HEK293 (cell line): Measurements from ENCODE around the gene GRIK4.

ENCODE experiments used
- CTCF ChIA-PET: fragments of 350-600 bp; formaldehyde crosslinking; extraction: SDS; loops from one replicate; lab custom pipeline; 2021; ENCODE audit warnings: antibody characterized with exemption; lab: Yijun Ruan, JAX
- POLR2A ChIA-PET: fragments of 300-600 bp; formaldehyde crosslinking; extraction: SDS; loops from one replicate; lab custom pipeline; 2020; ENCODE audit warnings: antibody characterized with exemption, inconsistent platforms; lab: Yijun Ruan, JAX
- H3K27ac ChIP-seq: fragments of 200-500 bp; sonication (Bioruptor generic); 2 replicates; pipeline ENCODE4 v1.5.1; 2014; ENCODE audit warnings: low read depth, low read length, control low read depth, inconsistent platforms; ENCODE audit errors: extremely low read depth
- H3K36me3 ChIP-seq, 2 experiments: fragments of 200-500 bp in 1 of 2; sonication (Bioruptor generic) in 1 of 2; 1 replicate in 1 of 2; 2 replicates in 1 of 2; pipeline ENCODE4 v1.5.1; 2014 to 2017; ENCODE audit warnings: inconsistent platforms in 2 of 2, low read length in 2 of 2; ENCODE audit not compliant: control insufficient read depth in 2 of 2, insufficient read depth in 1 of 2
- H3K4me1 ChIP-seq: fragments of 200-500 bp; sonication (Bioruptor generic); 2 replicates; pipeline ENCODE4 v1.5.1; 2014; ENCODE audit warnings: mild to moderate bottlenecking, low read length, inconsistent platforms; ENCODE audit not compliant: control insufficient read depth, insufficient read depth
- H3K4me3 ChIP-seq: 2 replicates; pipeline ENCODE4 v1.5.1; 2011; ENCODE audit warnings: low read depth, mild to moderate bottlenecking, control low read depth, low read length, moderate library complexity
- H3K9me3 ChIP-seq: fragments of 200-500 bp; sonication (Bioruptor generic); 2 replicates; pipeline ENCODE4 v1.5.1; 2014; ENCODE audit warnings: low read depth, low read length, inconsistent platforms; ENCODE audit not compliant: control insufficient read depth, insufficient read depth
- BCL11B ChIP-seq: fragments of 450-650 bp; formaldehyde crosslinking; IDR thresholded peaks from 2 replicates; pipeline ENCODE4 v1.5.1; 2016; ENCODE audit warnings: low read depth, missing biosample characterization, missing genetic modification characterization
- EGR2 ChIP-seq: fragments of 450-650 bp; formaldehyde crosslinking; IDR thresholded peaks from 2 replicates; pipeline ENCODE4 v1.5.1; 2016; ENCODE audit warnings: low read depth, missing biosample characterization, missing genetic modification characterization
- GLI2 ChIP-seq: fragments of 450-650 bp; formaldehyde crosslinking; IDR thresholded peaks from 2 replicates; pipeline ENCODE4; 2017; ENCODE audit warnings: missing biosample characterization, missing genetic modification characterization, low read depth, borderline replicate concordance
- IKZF3 ChIP-seq: fragments of 450-650 bp; IDR thresholded peaks from 2 replicates; pipeline ENCODE4 v1.5.0; 2018; ENCODE audit warnings: missing biosample characterization, mild to moderate bottlenecking, missing genetic modification characterization, moderate library complexity
- KLF1 ChIP-seq: fragments of 450-650 bp; formaldehyde crosslinking; IDR thresholded peaks from 2 replicates; pipeline ENCODE4 v1.5.1; 2016; ENCODE audit warnings: missing biosample characterization, missing genetic modification characterization
- MYNN ChIP-seq: fragments of 450-650 bp; formaldehyde crosslinking; IDR thresholded peaks from 2 replicates; pipeline ENCODE4 v1.5.1; 2016; ENCODE audit warnings: missing biosample characterization, missing genetic modification characterization, borderline replicate concordance
- PBX3 ChIP-seq: sonication (generic); formaldehyde crosslinking; IDR thresholded peaks from 2 replicates; pipeline ENCODE4 v1.8.1; 2022; ENCODE audit warnings: mild to moderate bottlenecking, moderate library complexity, missing genetic modification reagents
- SCRT2 ChIP-seq: fragments of 450-650 bp; formaldehyde crosslinking; IDR thresholded peaks from 2 replicates; pipeline ENCODE4 v1.5.1; 2016; ENCODE audit warnings: missing biosample characterization, missing genetic modification characterization
- SETDB1 ChIP-seq: IDR thresholded peaks from one replicate; pipeline ENCODE4 v1.6.1; 2017; ENCODE audit warnings: mild to moderate bottlenecking, low read length, moderate library complexity, mixed read lengths; ENCODE audit not compliant: insufficient read length
- ZBTB20 ChIP-seq: fragments of 450-650 bp; formaldehyde crosslinking; IDR thresholded peaks from 2 replicates; pipeline ENCODE4 v1.5.1; 2016; ENCODE audit warnings: missing biosample characterization, missing genetic modification characterization
- ZBTB21 ChIP-seq: fragments of 450-650 bp; formaldehyde crosslinking; IDR thresholded peaks from 2 replicates; pipeline ENCODE4 v1.5.1; 2017; ENCODE audit warnings: missing biosample characterization, missing genetic modification characterization
- ZBTB7A ChIP-seq: fragments of 450-650 bp; formaldehyde crosslinking; IDR thresholded peaks from 2 replicates; pipeline ENCODE4 v1.5.1; 2016; ENCODE audit warnings: low read depth, missing biosample characterization, missing genetic modification characterization
- ZFP37 ChIP-seq: fragments of 450-650 bp; formaldehyde crosslinking; IDR thresholded peaks from 2 replicates; pipeline ENCODE4 v1.5.1; 2016; ENCODE audit warnings: missing biosample characterization, missing genetic modification characterization
- ZNF132 ChIP-seq: fragments of 450-650 bp; formaldehyde crosslinking; IDR thresholded peaks from 2 replicates; pipeline ENCODE4 v1.5.1; 2017; ENCODE audit warnings: missing biosample characterization, missing genetic modification characterization, borderline replicate concordance
- ZNF140 ChIP-seq: fragments of 450-650 bp; formaldehyde crosslinking; IDR thresholded peaks from 2 replicates; pipeline ENCODE4 v1.5.1; 2016; ENCODE audit warnings: missing biosample characterization, missing genetic modification characterization
- ZNF221 ChIP-seq: fragments of 450-650 bp; formaldehyde crosslinking; IDR thresholded peaks from 2 replicates; pipeline ENCODE4 v1.5.1; 2017; ENCODE audit warnings: missing biosample characterization, missing genetic modification characterization, borderline replicate concordance
- ZNF248 ChIP-seq: fragments of 450-650 bp; formaldehyde crosslinking; IDR thresholded peaks from 2 replicates; pipeline ENCODE4 v1.5.1; 2017; ENCODE audit warnings: missing biosample characterization, missing genetic modification characterization
- ZNF544 ChIP-seq: fragments of 450-650 bp; formaldehyde crosslinking; IDR thresholded peaks from 2 replicates; pipeline ENCODE4 v1.5.0; 2017; ENCODE audit warnings: missing biosample characterization, missing genetic modification characterization
- ZNF654 ChIP-seq: fragments of 450-650 bp; formaldehyde crosslinking; IDR thresholded peaks from 2 replicates; pipeline ENCODE4 v1.5.1; 2016; ENCODE audit warnings: low read depth, missing biosample characterization, missing genetic modification characterization
- ZNF660 ChIP-seq: fragments of 450-650 bp; IDR thresholded peaks from 2 replicates; pipeline ENCODE4 v1.5.1; 2018; ENCODE audit warnings: missing biosample characterization, mild to moderate bottlenecking, missing genetic modification characterization
- TF ChIP-seq, protein P1 (sequence below): fragments of 450-650 bp; formaldehyde crosslinking; IDR thresholded peaks from 2 replicates; pipeline ENCODE4 v1.5.1; 2016; ENCODE audit warnings: missing biosample characterization, missing genetic modification characterization
- TF ChIP-seq, protein P2 (sequence below): fragments of 450-650 bp; formaldehyde crosslinking; IDR thresholded peaks from 2 replicates; pipeline ENCODE4 v1.5.1; 2016; ENCODE audit warnings: missing biosample characterization, missing genetic modification characterization, borderline replicate concordance
- TF ChIP-seq, protein P3 (sequence below): fragments of 450-650 bp; formaldehyde crosslinking; IDR thresholded peaks from 2 replicates; pipeline ENCODE4 v1.5.1; 2016; ENCODE audit warnings: missing biosample characterization, missing genetic modification characterization

GRIK4 gene

GRCh38 chr11:120830085-120830620, 318.6 kb downstream of the GRIK4 start:
- POLR2A ChIA-PET = interaction anchor here (0.7 kb wide), 1 partner anchor 83 kb away, joined by 4 read pairs; no protein-coding TSS in a partner anchor
- H3K4me3 ChIP-seq = no peak overlapping the region
- H3K9me3 ChIP-seq = no peaks in the 10 kb centered on the region
- no peak for TF ChIP-seq GLI2 (tag by site-specific recombination)
- no peak for TF ChIP-seq SETDB1
- TF ChIP-seq ZNF248 (tag by site-specific recombination) = no peak
- no peak for TF ChIP-seq ZNF544
- TF ChIP-seq ZNF654 (tag by site-specific recombination) = no peak
- no peak for TF ChIP-seq PBX3
- no peak for TF ChIP-seq ZNF132
- no peak for TF ChIP-seq ZNF660 (tag by site-specific recombination)
- TF ChIP-seq EGR2 (tag by site-specific recombination) = no peak
- no peak for TF ChIP-seq MYNN (tag by site-specific recombination)
- no peak for TF ChIP-seq IKZF3 (tag by site-specific recombination)
- TF ChIP-seq, all 188 proteins: peak for 0
- CTCF ChIA-PET = interaction anchor here (0.6 kb wide), 1 partner anchor 121 kb away, joined by 4 read pairs; no protein-coding TSS in a partner anchor
- Histone ChIP-seq H3K36me3 (no peaks in the 10 kb centered on the region), H3K27ac (no peak overlapping the region), H3K4me1 (no peaks in the 10 kb centered on the region)

DNA sequence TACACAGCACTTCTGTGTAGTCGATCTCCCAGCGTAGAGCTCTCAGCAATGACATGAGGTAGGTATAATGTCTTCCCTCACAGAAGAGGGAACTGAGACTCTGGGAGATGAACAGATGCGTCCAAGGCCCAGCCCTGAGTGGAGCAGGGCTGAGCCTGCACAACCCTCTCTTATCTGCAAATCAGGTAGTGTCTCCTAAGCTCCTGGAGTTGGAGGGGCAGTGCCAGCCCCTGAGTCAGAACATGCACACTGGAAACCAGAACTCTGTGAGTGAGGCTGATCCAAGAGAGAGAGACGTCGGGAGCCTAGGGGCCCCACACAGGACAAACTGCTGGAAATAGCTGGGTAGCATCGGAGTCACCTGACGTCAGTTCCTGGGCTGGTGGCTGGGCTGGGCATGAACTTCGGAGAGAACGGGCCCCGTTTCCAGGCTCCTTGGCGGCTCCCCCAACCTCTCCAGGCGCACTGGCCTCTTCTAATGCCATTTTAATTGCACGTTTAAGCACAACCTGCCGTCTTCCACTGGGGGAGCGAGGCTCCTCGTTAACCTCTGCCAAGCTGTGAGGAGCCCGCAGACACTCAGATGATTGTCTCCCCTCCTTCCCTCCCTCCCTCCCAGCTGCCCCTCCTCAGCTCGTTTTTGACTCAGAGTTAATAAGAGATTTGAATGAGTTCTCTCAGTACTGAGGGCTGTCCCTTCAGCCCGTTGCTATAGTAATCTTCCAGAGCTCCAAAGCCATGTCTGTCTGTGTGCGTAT, 321.1 kb downstream of the GRIK4 start:
- Histone ChIP-seq H3K27ac (no peak overlapping the region), H3K4me3 (no peak overlapping the region), H3K9me3 (no peaks in the 10 kb centered on the region), H3K36me3 (no peaks in the 10 kb centered on the region), H3K4me1 (no peaks in the 10 kb centered on the region)
- TF ChIP-seq ZBTB21 (tag by site-specific recombination) (no peak), ZNF221 (tag by site-specific recombination) (no peak), ZFP37 (tag by site-specific recombination) (no peak), ZNF140 (tag by site-specific recombination) (no peak), KLF1 (tag by site-specific recombination) (no peak)
- TF ChIP-seq, all 188 proteins: peak for 0
- POLR2A ChIA-PET = no interaction called here
- CTCF ChIA-PET = interaction anchor here (1.2 to 1.8 kb wide), 2 partner anchors 10 to 30 kb away, joined by 3 read pairs; no protein-coding TSS in a partner anchor

DNA sequence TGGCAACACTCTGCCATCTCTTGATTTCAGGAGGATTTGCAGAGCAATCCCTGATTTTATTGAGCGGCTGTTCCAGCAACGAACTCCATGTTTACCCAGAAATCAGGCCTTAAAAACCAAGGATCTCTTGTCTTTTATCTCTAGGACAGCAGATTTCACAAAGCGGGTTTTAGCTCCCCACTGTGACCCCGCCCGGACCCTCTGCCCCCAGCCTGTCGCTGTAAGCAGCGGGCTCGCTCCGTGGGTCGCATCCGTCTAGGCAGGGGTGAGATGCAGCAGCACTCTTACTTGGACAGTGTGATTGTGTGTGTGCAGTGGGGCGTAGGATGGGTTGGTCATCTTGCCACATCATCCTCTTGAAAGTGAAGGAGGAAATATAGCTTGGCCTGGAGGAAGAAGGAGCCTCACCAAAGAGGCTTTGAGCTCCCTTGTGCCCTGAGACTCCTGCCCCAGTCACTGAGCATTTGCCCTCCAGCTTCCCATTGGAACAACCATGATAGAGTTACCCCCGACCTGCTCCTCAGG, 323.2 kb downstream of the GRIK4 start:
- POLR2A ChIA-PET = no interaction called here
- no peaks in the 10 kb centered on the region for H3K36me3 ChIP-seq
- TF ChIP-seq SCRT2 (no peak), ZFP37 (tag by site-specific recombination) (no peak), ZBTB20 (tag by site-specific recombination) (no peak), BCL11B (no peak), EGR2 (tag by site-specific recombination) (no peak), ZBTB7A (tag by site-specific recombination) (no peak)
- TF ChIP-seq, protein P1, sequence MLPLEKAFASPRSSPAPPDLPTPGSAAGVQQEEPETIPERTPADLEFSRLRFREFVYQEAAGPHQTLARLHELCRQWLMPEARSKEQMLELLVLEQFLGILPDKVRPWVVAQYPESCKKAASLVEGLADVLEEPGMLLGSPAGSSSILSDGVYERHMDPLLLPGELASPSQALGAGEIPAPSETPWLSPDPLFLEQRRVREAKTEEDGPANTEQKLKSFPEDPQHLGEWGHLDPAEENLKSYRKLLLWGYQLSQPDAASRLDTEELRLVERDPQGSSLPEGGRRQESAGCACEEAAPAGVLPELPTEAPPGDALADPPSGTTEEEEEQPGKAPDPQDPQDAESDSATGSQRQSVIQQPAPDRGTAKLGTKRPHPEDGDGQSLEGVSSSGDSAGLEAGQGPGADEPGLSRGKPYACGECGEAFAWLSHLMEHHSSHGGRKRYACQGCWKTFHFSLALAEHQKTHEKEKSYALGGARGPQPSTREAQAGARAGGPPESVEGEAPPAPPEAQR (tag by site-specific recombination) = no peak
- TF ChIP-seq, protein P2, sequence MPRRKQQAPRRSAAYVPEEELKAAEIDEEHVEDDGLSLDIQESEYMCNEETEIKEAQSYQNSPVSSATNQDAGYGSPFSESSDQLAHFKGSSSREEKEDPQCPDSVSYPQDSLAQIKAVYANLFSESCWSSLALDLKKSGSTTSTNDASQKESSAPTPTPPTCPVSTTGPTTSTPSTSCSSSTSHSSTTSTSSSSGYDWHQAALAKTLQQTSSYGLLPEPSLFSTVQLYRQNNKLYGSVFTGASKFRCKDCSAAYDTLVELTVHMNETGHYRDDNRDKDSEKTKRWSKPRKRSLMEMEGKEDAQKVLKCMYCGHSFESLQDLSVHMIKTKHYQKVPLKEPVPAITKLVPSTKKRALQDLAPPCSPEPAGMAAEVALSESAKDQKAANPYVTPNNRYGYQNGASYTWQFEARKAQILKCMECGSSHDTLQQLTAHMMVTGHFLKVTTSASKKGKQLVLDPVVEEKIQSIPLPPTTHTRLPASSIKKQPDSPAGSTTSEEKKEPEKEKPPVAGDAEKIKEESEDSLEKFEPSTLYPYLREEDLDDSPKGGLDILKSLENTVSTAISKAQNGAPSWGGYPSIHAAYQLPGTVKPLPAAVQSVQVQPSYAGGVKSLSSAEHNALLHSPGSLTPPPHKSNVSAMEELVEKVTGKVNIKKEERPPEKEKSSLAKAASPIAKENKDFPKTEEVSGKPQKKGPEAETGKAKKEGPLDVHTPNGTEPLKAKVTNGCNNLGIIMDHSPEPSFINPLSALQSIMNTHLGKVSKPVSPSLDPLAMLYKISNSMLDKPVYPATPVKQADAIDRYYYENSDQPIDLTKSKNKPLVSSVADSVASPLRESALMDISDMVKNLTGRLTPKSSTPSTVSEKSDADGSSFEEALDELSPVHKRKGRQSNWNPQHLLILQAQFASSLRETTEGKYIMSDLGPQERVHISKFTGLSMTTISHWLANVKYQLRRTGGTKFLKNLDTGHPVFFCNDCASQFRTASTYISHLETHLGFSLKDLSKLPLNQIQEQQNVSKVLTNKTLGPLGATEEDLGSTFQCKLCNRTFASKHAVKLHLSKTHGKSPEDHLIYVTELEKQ (tag by site-specific recombination) = no peak
- TF ChIP-seq, protein P3, sequence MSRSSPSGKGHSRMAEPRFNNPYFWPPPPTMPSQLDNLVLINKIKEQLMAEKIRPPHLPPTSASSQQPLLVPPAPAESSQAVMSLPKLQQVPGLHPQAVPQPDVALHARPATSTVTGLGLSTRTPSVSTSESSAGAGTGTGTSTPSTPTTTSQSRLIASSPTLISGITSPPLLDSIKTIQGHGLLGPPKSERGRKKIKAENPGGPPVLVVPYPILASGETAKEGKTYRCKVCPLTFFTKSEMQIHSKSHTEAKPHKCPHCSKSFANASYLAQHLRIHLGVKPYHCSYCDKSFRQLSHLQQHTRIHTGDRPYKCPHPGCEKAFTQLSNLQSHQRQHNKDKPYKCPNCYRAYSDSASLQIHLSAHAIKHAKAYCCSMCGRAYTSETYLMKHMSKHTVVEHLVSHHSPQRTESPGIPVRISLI = no peak

More for the DNA sequence above, 323.2 kb downstream of the GRIK4 start:
- H3K27ac ChIP-seq = no peak overlapping the region
- no peaks in the 10 kb centered on the region for H3K9me3 ChIP-seq
- H3K4me3 ChIP-seq = no peak overlapping the region
- H3K4me1 ChIP-seq = no peaks in the 10 kb centered on the region
- CTCF ChIA-PET = interaction anchor here (0.7 kb wide), 1 partner anchor 33 kb away, joined by 3 read pairs; no protein-coding TSS in a partner anchor
